HG03060 (cell line): ENCODE measurements around the gene KTN1.

Experiments
- ATAC-seq: cut with Tn5 transposase; IDR thresholded peaks from one replicate; pipeline ENCODE4 v1.9.1; 2021; ENCODE audit warnings: low read depth, moderate number of reproducible peaks; ENCODE audit not compliant: unreplicated experiment

KTN1 gene

GRCh38 chr14:55574988-55575387 is 5.0 kb upstream of the KTN1 start:
- no peak for ATAC-seq

- no peak for ATAC-seq
Observed at GRCh38 chr14:55577229-55577628, 2.8 kb upstream of the KTN1 start.

- ATAC-seq: no peak
Observed at GRCh38 chr14:55578511-55578910, 1.5 kb upstream of the KTN1 start.

- ATAC-seq: no peak
Observed at GRCh38 chr14:55580470-55581341, 699 bp downstream of the KTN1 start.

- ATAC-seq: no peak
Observed at GRCh38 chr14:55581342-55581771, 1.4 kb downstream of the KTN1 start.

- ATAC-seq: no peak
Observed at GRCh38 chr14:55582746-55583145, 2.7 kb downstream of the KTN1 start.

- ATAC-seq: no peak
Observed at GRCh38 chr14:55583942-55584468, 4.0 kb downstream of the KTN1 start.

- ATAC-seq: no peak
Observed at GRCh38 chr14:55585854-55586253, 5.8 kb downstream of the KTN1 start.

- no peak for ATAC-seq
Observed at GRCh38 chr14:55586411-55586810, 6.4 kb downstream of the KTN1 start.

GRCh38 chr14:55587847-55588246 is 7.8 kb downstream of the KTN1 start:
- no peak for ATAC-seq

GRCh38 chr14:55588259-55588699 is 8.3 kb downstream of the KTN1 start:
- ATAC-seq: no peak

- ATAC-seq: no peak
Observed at GRCh38 chr14:55589171-55589570, 9.2 kb downstream of the KTN1 start.

GRCh38 chr14:55592436-55592835 is 12.4 kb downstream of the KTN1 start:
- no peak for ATAC-seq

GRCh38 chr14:55593698-55594097 is 13.7 kb downstream of the KTN1 start:
- no peak for ATAC-seq

- no peak for ATAC-seq
Observed at GRCh38 chr14:55599250-55599879, 19.4 kb downstream of the KTN1 start.

GRCh38 chr14:55600784-55601561 is 21.0 kb downstream of the KTN1 start:
- no peak for ATAC-seq

GRCh38 chr14:55603401-55603953 is 23.5 kb downstream of the KTN1 start:
- ATAC-seq: no peak

GRCh38 chr14:55604488-55604887 is 24.5 kb downstream of the KTN1 start:
- ATAC-seq: no peak

GRCh38 chr14:55604900-55605418 is 25.0 kb downstream of the KTN1 start:
- ATAC-seq: no peak

GRCh38 chr14:55605793-55606192 is 25.8 kb downstream of the KTN1 start:
- ATAC-seq: no peak
